AG20443 (cell line): ENCODE measurements around the gene TST.
"Not testable (repeated sequence)": the region's sequence is repeated elsewhere in the genome, so short reads cannot be mapped to it uniquely, and the experiment has no call there.

Experiments
- DNase-seq: peaks from one replicate; pipeline ENCODE4 v3.0.0; 2012; ENCODE audit warnings: low spot score, mixed read lengths

The TST gene

GRCh38 chr22:37014415-37014806 lies 4.8 kb downstream of the TST start:
- no peak for DNase-seq

GRCh38 chr22:37012956-37013355 lies 6.3 kb downstream of the TST start:
- no peak for DNase-seq

- no peak for DNase-seq
Measured at GRCh38 chr22:37012262-37012904, 6.9 kb downstream of the TST start.

- no peak for DNase-seq
Measured at GRCh38 chr22:37011472-37011871, 7.8 kb downstream of the TST start.

- DNase-seq = no peak
Measured at GRCh38 chr22:37010976-37011375, 8.3 kb downstream of the TST start.

GRCh38 chr22:37010174-37010573 lies 9.1 kb downstream of the TST start:
- DNase-seq = no peak

- no peak for DNase-seq
Measured at GRCh38 chr22:37009490-37009889, 9.8 kb downstream of the TST start.

GRCh38 chr22:37008365-37008764 lies 10.9 kb downstream of the TST start:
- DNase-seq = no peak

GRCh38 chr22:37007651-37008050 lies 11.6 kb downstream of the TST start:
- DNase-seq = no peak

GRCh38 chr22:37002633-37003032 lies 16.6 kb downstream of the TST start:
- DNase-seq = no peak

- DNase-seq = no peak
Measured at GRCh38 chr22:37001826-37002225, 17.4 kb downstream of the TST start.

GRCh38 chr22:37000676-37001534 lies 18.3 kb downstream of the TST start:
- DNase-seq = no peak

GRCh38 chr22:36999463-36999862 lies 19.8 kb downstream of the TST start:
- DNase-seq = no peak

GRCh38 chr22:36998620-36999351 lies 20.5 kb downstream of the TST start:
- no peak for DNase-seq

- no peak for DNase-seq
Measured at GRCh38 chr22:36997746-36998145, 21.5 kb downstream of the TST start.

GRCh38 chr22:36991206-36991605 lies 28.0 kb downstream of the TST start:
- no peak for DNase-seq

GRCh38 chr22:36990457-36990856 lies 28.8 kb downstream of the TST start:
- DNase-seq = no peak

GRCh38 chr22:36989012-36989411 lies 30.2 kb downstream of the TST start:
- not testable (repeated sequence) for DNase-seq

- no peak for DNase-seq
Measured at GRCh38 chr22:36988075-36988832, 31.0 kb downstream of the TST start.

GRCh38 chr22:36986242-36986821 lies 32.9 kb downstream of the TST start:
- no peak for DNase-seq

GRCh38 chr22:36985211-36985889 lies 33.9 kb downstream of the TST start:
- no peak for DNase-seq
